ENCODE data around the gene OTOG. TPM values are rescaled to one million over a fixed set of nuclear protein-coding genes. Genes with fewer than 3 reads are reported as not detected.

Gene OTOG
- total RNA-seq, 1 donor from 2014 or later: not detected

DNA sequence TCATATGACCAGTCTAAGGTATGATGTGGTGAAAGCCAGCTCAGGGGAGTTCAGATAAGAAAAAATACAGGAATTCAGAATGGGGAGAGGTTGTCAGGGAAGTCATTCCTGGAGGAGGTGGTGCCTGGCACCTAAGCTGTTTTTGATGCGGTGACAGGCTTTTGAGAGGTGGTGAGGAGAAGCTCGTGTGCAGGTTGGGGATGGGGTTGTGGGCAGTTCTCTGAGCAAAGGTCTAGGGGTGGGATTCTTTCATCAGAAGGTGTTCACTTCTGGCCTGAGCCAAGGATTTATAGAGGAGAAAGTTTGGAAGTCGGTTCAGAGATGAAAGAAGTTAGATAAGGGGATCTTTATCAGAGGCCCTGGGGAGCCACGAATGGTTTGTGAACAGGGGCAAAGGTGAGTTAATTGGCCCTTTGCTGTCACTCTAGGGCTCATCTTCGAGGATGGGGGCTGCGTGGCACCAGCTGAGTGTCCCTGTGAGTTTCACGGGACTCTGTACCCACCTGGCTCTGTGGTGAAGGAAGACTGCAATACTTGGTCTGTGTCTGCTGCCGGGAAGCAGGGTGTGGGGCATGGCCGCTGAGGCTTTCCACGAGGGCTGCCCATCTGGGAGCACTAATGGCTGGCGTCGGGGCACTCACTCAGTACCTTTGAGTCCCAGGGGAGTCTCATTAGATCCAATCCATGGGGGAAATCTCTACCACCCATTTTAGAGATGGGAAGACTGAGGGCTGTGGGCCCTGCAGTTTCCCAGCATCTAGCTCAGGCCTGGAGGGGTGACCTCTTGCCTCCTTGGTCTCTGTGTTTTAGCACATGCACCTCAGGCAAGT, 13.4 kb downstream of the OTOG start:
- no peak for DNase-seq (ENCODE audit: low read depth in 2 of 2)

DNA sequence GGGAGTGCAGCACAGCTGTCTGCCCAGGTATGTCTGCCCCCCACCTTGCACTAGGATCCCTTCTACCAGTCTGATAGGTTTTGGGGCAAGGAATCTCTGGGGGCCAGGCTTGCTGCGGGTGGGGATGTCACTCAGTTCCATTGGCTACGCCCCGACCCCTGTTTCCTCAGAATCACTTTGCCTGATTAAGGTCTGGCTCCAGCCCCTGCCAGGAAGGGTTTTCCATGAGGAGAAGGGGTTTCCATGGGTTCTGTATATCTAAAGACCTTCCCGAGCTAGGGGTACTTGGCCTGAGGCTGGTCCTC, 14.0 kb downstream of the OTOG start:
- no peak for DNase-seq (ENCODE audit: low read depth in 2 of 2)

GRCh38 chr11:17561526-17561925, 14.5 kb downstream of the OTOG start:
- DNase-seq (ENCODE audit: low read depth in 2 of 2): no peak

DNA sequence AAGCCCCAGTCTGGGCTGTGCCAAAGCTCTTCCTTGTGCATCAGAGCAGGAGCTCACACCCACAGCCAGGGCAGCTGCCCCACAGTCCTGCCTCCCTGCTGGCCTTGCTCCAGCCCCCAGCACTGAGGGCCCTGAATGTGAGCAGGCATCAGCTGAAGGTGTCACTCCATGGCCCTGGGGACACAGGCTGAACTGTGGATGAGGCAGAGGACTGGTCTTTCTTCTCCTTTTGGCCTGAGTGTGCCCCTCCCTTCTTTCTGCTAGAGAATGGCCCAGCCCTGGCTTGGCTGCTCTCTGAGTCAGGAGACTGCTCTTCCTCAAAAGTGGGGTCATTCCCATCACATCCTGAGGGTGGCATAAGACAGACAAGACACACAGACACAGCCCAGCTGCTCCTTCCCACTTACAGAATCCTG, 16.2 kb downstream of the OTOG start:
- DNase-seq (ENCODE audit: low read depth in 2 of 2): no peak

GRCh38 chr11:17563961-17564686, 17.1 kb downstream of the OTOG start:
- DNase-seq (ENCODE audit: low read depth in 2 of 2): no peak

GRCh38 chr11:17564687-17565042, 17.6 kb downstream of the OTOG start:
- DNase-seq (ENCODE audit: low read depth in 2 of 2): no peak

GRCh38 chr11:17568944-17569343, 21.9 kb downstream of the OTOG start:
- no peak for DNase-seq (ENCODE audit: low read depth in 2 of 2)

DNA sequence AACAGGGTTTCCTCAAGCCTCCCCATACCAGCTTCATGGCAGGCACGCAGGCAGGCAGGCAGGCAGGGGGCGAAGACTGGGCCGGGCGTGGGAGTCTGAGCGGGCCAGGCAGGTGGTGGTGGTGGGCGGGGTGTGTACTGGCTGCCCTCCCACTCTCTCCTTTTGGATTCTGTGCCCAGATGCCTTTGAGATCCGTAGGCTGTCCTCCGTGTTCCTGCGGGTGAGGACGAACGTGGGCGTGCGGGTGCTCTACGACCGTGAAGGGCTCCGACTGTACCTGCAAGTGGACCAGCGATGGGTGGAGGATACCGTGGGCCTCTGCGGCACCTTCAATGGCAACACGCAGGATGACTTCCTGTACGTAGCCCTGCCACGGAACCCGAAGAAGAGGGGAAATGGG, 23.0 kb downstream of the OTOG start:
- DNase-seq (ENCODE audit: low read depth in 2 of 2): no peak

- DNase-seq (ENCODE audit: low read depth in 2 of 2): no peak
These were observed 24.6 kb downstream of the OTOG start for GRCh38 chr11:17571431-17572358.

GRCh38 chr11:17572359-17572690, 25.3 kb downstream of the OTOG start:
- no peak for DNase-seq (ENCODE audit: low read depth in 2 of 2)

GRCh38 chr11:17572791-17573460, 25.9 kb downstream of the OTOG start:
- no peak for DNase-seq (ENCODE audit: low read depth in 2 of 2)

GRCh38 chr11:17573526-17573925, 26.5 kb downstream of the OTOG start:
- no peak for DNase-seq (ENCODE audit: low read depth in 2 of 2)

DNA sequence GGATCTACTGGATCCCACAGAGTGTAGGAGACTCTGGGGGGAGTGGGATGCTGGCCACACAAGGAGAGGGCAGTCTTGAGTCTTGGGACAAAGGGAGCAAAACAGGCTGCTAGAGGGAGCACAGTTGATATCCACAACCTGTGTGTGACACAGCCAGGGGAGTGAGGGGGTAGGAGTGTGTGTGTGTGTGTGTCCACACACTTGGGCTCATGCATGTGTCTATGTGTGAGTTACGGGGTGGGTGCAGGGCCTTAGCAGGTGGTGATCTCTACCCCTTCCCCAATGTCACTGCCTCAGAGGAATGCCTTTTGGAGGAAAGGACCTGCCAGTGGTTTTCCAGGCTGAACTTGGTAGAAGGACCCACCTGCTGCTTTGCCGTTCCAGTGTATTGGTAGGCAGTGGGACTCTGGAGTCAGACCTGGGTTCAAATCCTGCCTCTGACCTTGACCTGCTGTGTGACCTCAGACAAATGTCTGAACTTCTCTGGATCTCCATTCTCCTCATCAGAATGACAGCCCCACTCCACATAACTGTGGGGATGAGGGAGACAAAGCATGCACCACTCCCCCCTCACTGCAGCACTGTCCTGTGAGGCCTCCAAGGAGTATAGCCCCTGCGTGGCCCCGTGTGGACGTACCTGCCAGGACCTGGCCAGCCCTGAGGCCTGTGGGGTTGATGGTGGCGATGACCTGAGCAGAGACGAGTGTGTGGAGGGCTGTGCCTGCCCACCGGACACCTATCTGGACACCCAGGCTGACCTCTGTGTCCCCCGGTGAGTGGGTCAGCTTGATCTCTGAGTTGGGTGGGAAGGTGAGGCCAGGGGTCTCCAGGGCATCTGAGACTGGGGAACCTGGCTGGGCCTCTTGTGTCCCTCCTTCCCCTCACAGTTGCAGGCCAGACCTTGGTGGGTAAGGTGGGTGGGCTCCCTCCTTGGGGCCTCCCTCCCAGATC, 27.4 kb downstream of the OTOG start:
- no peak for DNase-seq (ENCODE audit: low read depth in 2 of 2)

- DNase-seq (ENCODE audit: low read depth in 2 of 2): no peak
These were observed 28.7 kb downstream of the OTOG start for GRCh38 chr11:17575431-17576425.

GRCh38 chr11:17578296-17578695, 31.2 kb downstream of the OTOG start:
- no peak for DNase-seq (ENCODE audit: low read depth in 2 of 2)

DNA sequence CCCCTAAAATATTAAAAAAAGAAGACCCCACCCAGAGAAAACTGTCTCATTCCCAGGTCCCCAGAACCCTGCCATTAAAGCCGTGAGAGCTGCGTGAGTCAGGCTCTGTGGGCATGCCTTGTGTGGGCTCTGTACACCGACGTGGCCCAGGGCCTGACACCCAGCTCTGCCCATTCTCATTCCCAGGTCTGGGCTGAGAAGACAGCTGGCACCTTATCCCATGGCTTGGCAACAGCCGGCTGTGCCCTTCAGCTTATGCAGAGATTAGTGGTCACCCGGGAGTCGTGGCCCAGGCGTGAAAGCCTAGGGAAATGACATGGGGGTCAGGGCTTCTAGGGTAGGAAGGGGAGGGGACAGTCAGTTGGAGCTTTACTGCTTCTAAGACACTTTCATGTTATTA, 31.9 kb downstream of the OTOG start:
- no peak for DNase-seq (ENCODE audit: low read depth in 2 of 2)

DNA sequence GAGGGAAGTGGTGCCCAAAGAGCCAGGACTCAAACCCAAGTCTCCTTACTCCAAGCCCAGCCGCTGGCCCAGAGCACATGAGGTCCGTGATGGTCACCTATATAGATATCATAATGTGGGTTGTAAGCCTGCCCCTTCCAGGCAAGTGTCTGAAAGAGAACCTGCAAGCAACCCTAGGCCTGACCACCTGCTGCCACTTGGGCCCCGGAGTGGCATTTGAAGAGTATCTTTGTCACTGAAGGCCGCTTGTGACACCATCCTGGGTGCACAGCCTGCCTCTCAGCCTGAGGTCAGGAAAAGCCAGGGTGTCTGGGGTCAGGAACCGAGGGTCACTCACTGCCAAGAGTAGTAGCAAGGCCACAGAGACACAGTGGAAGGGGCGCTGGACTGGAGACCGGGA, 32.4 kb downstream of the OTOG start:
- DNase-seq (ENCODE audit: low read depth in 2 of 2): no peak

DNA sequence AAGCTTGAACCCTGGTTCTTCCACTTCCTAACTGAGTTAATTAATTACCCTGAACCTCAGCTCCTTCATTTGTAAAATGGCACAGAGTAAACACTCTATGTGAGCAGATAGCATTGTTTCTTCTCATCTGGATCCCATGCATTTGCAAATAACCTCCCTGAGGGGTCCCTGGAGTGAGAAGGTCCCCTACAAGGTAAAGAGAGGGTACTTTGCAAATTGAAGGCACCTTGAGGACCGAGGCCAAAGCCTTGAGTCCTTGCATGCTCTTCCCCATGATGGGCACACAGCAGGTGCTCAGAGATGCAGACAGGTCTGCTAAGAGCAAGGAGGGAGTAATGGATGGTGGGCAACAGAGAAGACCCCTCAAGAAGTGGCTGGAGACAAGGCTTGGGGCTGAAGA, 33.2 kb downstream of the OTOG start:
- no peak for DNase-seq (ENCODE audit: low read depth in 2 of 2)

DNA sequence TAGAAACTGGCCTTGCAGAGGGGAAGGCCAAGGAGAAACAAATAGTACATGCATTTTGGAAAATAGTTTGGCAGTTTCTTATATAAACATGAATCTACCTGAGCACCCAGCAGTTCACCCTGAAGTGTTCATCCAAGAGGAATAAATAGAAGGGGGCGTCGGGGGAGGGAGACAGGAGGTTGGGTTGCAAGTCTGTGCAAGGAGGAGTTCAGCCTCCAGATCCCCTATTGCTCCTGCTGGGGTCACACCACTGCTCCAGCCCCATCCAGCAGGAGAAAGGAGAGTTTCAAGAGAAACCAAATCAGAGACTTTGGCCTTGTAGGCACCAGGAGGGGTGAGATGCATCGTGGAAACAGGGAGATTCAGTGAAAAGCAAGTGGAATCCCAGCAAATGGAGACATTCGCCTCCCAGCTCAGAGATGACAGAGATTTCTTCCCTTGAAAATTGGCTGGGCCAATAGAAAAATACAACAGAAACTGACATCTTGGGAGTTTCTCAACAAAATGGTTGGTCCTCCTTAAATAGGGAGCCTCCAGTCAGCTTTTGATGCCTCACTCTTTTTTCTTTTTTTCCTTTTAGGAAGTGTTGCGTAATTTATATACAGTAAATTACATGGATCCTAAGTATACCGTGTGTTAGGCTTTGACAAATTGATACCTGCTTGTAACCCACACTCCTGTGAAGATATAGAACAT, 34.1 kb downstream of the OTOG start:
- no peak for DNase-seq (ENCODE audit: low read depth in 2 of 2)

Measured in dermis microvascular lymphatic vessel endothelial cell (primary cell).